ENCODE results near the gene PAPSS1. TPM values are rescaled to one million over a fixed set of nuclear protein-coding genes. Genes with fewer than 3 reads are reported as not detected.
A peak's percentile ranks its signal among the peaks of the same experiment; 100 is the strongest.

PAPSS1 gene
- total and polyA plus RNA-seq, 9 of the 15 experiments (the other 6 are each of a cell fraction or from before 2014, with no cell fraction given) = 21.1 to 53.9 (median 41.9) TPM

DNA sequence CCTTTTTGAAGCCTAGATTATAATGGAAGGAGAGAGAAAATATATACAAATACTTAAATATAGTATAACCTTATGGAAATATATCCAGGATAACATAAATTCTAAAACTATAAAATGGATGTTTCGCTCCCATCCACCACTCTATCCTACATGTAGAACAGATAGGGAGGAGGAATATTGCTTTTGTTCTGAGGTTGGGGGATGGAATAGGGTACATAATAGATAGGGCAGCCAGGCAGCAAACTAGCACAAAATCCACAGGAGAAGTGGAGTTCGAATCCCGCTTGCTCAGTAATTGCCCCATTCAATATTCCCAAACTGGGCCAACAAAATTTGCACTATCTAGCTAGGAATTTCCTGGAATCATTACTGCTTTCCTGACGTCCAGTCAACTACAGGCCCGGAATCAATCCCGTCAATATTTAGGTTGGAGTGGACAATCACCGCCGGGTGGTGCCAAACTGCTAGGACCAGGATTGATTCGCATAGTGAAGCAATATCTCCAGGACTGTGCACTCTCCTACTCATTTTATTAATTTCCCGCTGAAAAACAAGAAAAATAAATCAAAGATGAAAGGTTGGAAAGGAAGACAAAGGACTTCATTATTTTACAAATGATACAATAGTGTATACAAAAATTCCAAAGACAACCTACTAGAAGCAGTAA is 40.4 kb upstream of the PAPSS1 start:
- H3K4me1 ChIP-seq (replicated peaks in 1 of 2; ENCODE audit: control insufficient read depth in 2 of 2, insufficient read depth in 2 of 2, low read length in 2 of 2) = no peaks in the 10 kb centered on the region
- no TSS peak for BruUV-seq (replicated peaks)
- H3K4me3 ChIP-seq = no peak overlapping the region
- DNase-seq (ENCODE audit: extremely low read depth in 1 of 4, low spot score in 3 of 4) (peak in 1 of 4 experiments; percentile 13), FAIRE-seq (peak; percentile 32), ATAC-seq (peak; percentile 77)
- ChIA-PET POLR2A (no interaction called here), CTCF (ENCODE audit: low intra/inter-chr PET ratio) (interaction anchor here (1.5 kb wide), 1 partner anchor 152 kb away, joined by 5 read pairs; no protein-coding TSS in a partner anchor)
- H3K9ac ChIP-seq (ENCODE audit: insufficient read depth in 1 of 2, low read depth in 2 of 2, low read length in 2 of 2) = no peak overlapping the region
- H2AFZ ChIP-seq (ENCODE audit: low read depth, low read length) = no peak overlapping the region
- no peak overlapping the region for H3K27ac ChIP-seq (ENCODE audit: extremely low read depth, low read depth, low read length)
- in situ Hi-C loops (cut with MboI) = loop anchor here (25.0 kb wide), 1 partner anchor 152 kb away; no protein-coding TSS in a partner anchor
- TF ChIP-seq MTF1 (CRISPR knock-in tag; IDR thresholded peaks at IDR 0.05; ENCODE audit: borderline replicate concordance) (no peak), CEBPB (tag; IDR thresholded peaks at IDR 0.05) (peak; percentile 24; the same call in 1 of the 2 replicates), ZNF146 (CRISPR knock-in tag; IDR thresholded peaks at IDR 0.05; ENCODE audit: unreplicated experiment) (no peak), RAD21 (CRISPR knock-in tag; conservative IDR thresholded peaks at IDR 0.05 in 1 of 2, IDR thresholded peaks at IDR 0.05 in 1 of 2) (peak; percentile 32 to 49; a peak in 2 of 4 replicates), CTCF (IDR thresholded peaks at IDR 0.05 in 2 of 3, conservative IDR thresholded peaks at IDR 0.05 in 1 of 3; ENCODE audit: insufficient read depth in 2 of 3, low read depth in 1 of 3, low read length in 3 of 3) (peak; percentile 32 to 39 (median 35); a peak in 4 of 6 replicates), MAFK (IDR thresholded peaks at IDR 0.05; ENCODE audit: low read length) (no peak), ZNF586 (CRISPR knock-in tag; conservative IDR thresholded peaks at IDR 0.05) (no peak)
- TF ChIP-seq, protein P1, sequence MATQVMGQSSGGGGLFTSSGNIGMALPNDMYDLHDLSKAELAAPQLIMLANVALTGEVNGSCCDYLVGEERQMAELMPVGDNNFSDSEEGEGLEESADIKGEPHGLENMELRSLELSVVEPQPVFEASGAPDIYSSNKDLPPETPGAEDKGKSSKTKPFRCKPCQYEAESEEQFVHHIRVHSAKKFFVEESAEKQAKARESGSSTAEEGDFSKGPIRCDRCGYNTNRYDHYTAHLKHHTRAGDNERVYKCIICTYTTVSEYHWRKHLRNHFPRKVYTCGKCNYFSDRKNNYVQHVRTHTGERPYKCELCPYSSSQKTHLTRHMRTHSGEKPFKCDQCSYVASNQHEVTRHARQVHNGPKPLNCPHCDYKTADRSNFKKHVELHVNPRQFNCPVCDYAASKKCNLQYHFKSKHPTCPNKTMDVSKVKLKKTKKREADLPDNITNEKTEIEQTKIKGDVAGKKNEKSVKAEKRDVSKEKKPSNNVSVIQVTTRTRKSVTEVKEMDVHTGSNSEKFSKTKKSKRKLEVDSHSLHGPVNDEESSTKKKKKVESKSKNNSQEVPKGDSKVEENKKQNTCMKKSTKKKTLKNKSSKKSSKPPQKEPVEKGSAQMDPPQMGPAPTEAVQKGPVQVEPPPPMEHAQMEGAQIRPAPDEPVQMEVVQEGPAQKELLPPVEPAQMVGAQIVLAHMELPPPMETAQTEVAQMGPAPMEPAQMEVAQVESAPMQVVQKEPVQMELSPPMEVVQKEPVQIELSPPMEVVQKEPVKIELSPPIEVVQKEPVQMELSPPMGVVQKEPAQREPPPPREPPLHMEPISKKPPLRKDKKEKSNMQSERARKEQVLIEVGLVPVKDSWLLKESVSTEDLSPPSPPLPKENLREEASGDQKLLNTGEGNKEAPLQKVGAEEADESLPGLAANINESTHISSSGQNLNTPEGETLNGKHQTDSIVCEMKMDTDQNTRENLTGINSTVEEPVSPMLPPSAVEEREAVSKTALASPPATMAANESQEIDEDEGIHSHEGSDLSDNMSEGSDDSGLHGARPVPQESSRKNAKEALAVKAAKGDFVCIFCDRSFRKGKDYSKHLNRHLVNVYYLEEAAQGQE (IDR thresholded peaks at IDR 0.05; ENCODE audit: borderline replicate concordance) = peak; percentile 23; the same call in 1 of the 2 replicates
- TF ChIP-seq, protein P1 (CRISPR knock-in tag; IDR thresholded peaks at IDR 0.05; ENCODE audit: low read depth) = no peak
- TF ChIP-seq, protein P2, sequence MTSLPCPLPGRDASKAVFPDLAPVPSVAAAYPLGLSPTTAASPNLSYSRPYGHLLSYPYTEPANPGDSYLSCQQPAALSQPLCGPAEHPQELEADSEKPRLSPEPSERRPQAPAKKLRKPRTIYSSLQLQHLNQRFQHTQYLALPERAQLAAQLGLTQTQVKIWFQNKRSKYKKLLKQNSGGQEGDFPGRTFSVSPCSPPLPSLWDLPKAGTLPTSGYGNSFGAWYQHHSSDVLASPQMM (CRISPR knock-in tag; IDR thresholded peaks at IDR 0.05) = no peak
- intact Hi-C loops (cut with micrococcal nuclease) = loop anchor here (1.0 to 5.0 kb wide), 2 partner anchors 153 to 812 kb away; no protein-coding TSS in a partner anchor
- H3K36me3 ChIP-seq (ENCODE audit: control insufficient read depth, insufficient read depth, low read length) = no peaks in the 10 kb centered on the region
- 1% methylated on average over 10 of the region's 10 CpGs for WGBS (ENCODE audit: insufficient coverage, low coverage, missing lambda C conversion rate)
- H4K20me1 ChIP-seq (replicated peaks; ENCODE audit: control insufficient read depth, insufficient read depth, low read length) = no peaks in the 10 kb centered on the region
- H3K27me3 ChIP-seq (ENCODE audit: control insufficient read depth in 2 of 2, insufficient read depth in 2 of 2, low read length in 2 of 2) = no peaks in the 10 kb centered on the region
- H3K9me3 ChIP-seq (replicated peaks; ENCODE audit: control insufficient read depth, insufficient read depth, low read depth, low read length) = no peaks in the 10 kb centered on the region
- no peaks in the 10 kb centered on the region for H3K79me2 ChIP-seq (ENCODE audit: control insufficient read depth, insufficient read depth, low read length)
- no peaks in the 10 kb centered on the region for H3K9me1 ChIP-seq (ENCODE audit: control insufficient read depth, insufficient read depth, low read length)
- no peak overlapping the region for H3K4me2 ChIP-seq (ENCODE audit: insufficient read depth, low read length)

Data from K562 (cell line).